ENCODE measurements around the gene CFHR4. TPM values are rescaled to one million over a fixed set of nuclear protein-coding genes. Genes with fewer than 3 reads are reported as not detected.

Gene CFHR4
- total RNA-seq, 1 experiment from 2014 or later = not detected

- Mint-ChIP-seq H3K36me3 (ENCODE audit: insufficient read depth in 1 of 3, low read depth in 3 of 3) (no peaks in the 10 kb centered on the region), H3K27me3 (ENCODE audit: low read depth) (no peaks in the 10 kb centered on the region), H3K4me3 (no peak overlapping the region), H3K27ac (peak overlapping the region in 1 of 3 experiments; percentile 63; a peak in 1 of 7 replicates), H3K9me3 (no peaks in the 10 kb centered on the region), H3K4me1 (peaks cover 0 to 2% of the 10 kb centered on the region in 2 experiments; a peak in 1 of 4 replicates)
- Histone ChIP-seq H3K4me1 (ENCODE audit: insufficient read depth, low read length) (no peaks in the 10 kb centered on the region), H3K4me2 (ENCODE audit: insufficient read depth, insufficient read length, low read length) (no peak overlapping the region), H3K27me3 (ENCODE audit: insufficient read depth, low read length) (no peaks in the 10 kb centered on the region), H3T11ph (ENCODE audit: low read length) (no peak overlapping the region), H4K91ac (ENCODE audit: insufficient read length, low read depth, low read length) (no peak overlapping the region), H4K8ac (replicated peaks; ENCODE audit: insufficient read length, low read depth, low read length) (no peak overlapping the region), H4K5ac (ENCODE audit: insufficient read length, low read depth, low read length) (no peak overlapping the region), H3K23me2 (ENCODE audit: insufficient read length, low read depth, low read length, poor library complexity, severe bottlenecking) (no peaks in the 10 kb centered on the region), H3K79me2 (ENCODE audit: insufficient read depth, low read length) (no peaks in the 10 kb centered on the region), H3K23ac (ENCODE audit: insufficient read length, low read depth, low read length) (no peak overlapping the region), H3K18ac (ENCODE audit: insufficient read length, low read depth, low read length) (no peak overlapping the region), H2BK5ac (ENCODE audit: insufficient read length, low read length) (no peak overlapping the region), H2AK5ac (ENCODE audit: insufficient read length, low read length) (no peak overlapping the region), H3K4ac (ENCODE audit: low read depth, low read length) (no peak overlapping the region), H3K79me1 (ENCODE audit: insufficient read depth, low read depth, low read length, poor library complexity, severe bottlenecking) (no peaks in the 10 kb centered on the region), H2AFZ (ENCODE audit: low read length) (no peak overlapping the region), H2BK120ac (ENCODE audit: low read depth, low read length, poor library complexity, severe bottlenecking) (no peak overlapping the region), H3K9me3 (ENCODE audit: control insufficient read depth, low read depth, low read length) (no peaks in the 10 kb centered on the region), H3K27ac (ENCODE audit: insufficient read length, low read depth, low read length) (no peak overlapping the region), H2BK20ac (ENCODE audit: low read depth, low read length, poor library complexity, severe bottlenecking) (no peak overlapping the region), H4K20me1 (ENCODE audit: control insufficient read depth, insufficient read depth, insufficient read length) (no peaks in the 10 kb centered on the region), H3K9ac (ENCODE audit: extremely low read depth, insufficient read length, low read length) (no peak overlapping the region), H3K56ac (ENCODE audit: insufficient read length, low read depth, low read length) (no peak overlapping the region), H3K14ac (ENCODE audit: insufficient read depth, low read length) (no peak overlapping the region), H2BK12ac (ENCODE audit: insufficient read length, low read depth, low read length) (no peak overlapping the region), H2BK15ac (ENCODE audit: low read depth, low read length) (no peak overlapping the region)
- no CpG with 5 or more reads among the region's 8 CpGs for WGBS (ENCODE audit: extremely low coverage, insufficient read length, low lambda C conversion rate)
- TF ChIP-seq CTCF (conservative IDR thresholded peaks at IDR 0.05) = no peak
- DNase-seq = no peak
Observed at GRCh38 chr1:196896355-196896754, 8.5 kb downstream of the CFHR4 start.
